GM13977 (cell line): ENCODE measurements around the gene TBC1D30.
"Not testable (repeated sequence)": the region's sequence is repeated elsewhere in the genome, so short reads cannot be mapped to it uniquely, and the experiment has no call there.

ENCODE experiments used
- DNase-seq: peaks from one replicate; pipeline ENCODE4 v3.0.0; 2012; ENCODE audit warnings: low spot score
- in situ Hi-C: fragments of 300-500 bp; cut with MboI; formaldehyde crosslinking; loops from one replicate; pipeline ENCODE4 v1.12.0; 2022; ENCODE audit warnings: low sequenced_read_pairs, low pct_unique_long_range_greater_than_20kb, mixed read lengths, inconsistent platforms; ENCODE audit not compliant: unreplicated experiment
- TF ChIP-seq, protein P1 (sequence below): IDR thresholded peaks from 2 replicates; pipeline ENCODE4 v1.5.1; 2012; ENCODE audit warnings: mild to moderate bottlenecking, control low read depth; ENCODE audit not compliant: insufficient read depth; ENCODE audit errors: extremely low read depth, missing control alignments

The TBC1D30 gene

GRCh38 chr12:64801381-64801780, 23.1 kb upstream of the TBC1D30 start:
- TF ChIP-seq, protein P1, sequence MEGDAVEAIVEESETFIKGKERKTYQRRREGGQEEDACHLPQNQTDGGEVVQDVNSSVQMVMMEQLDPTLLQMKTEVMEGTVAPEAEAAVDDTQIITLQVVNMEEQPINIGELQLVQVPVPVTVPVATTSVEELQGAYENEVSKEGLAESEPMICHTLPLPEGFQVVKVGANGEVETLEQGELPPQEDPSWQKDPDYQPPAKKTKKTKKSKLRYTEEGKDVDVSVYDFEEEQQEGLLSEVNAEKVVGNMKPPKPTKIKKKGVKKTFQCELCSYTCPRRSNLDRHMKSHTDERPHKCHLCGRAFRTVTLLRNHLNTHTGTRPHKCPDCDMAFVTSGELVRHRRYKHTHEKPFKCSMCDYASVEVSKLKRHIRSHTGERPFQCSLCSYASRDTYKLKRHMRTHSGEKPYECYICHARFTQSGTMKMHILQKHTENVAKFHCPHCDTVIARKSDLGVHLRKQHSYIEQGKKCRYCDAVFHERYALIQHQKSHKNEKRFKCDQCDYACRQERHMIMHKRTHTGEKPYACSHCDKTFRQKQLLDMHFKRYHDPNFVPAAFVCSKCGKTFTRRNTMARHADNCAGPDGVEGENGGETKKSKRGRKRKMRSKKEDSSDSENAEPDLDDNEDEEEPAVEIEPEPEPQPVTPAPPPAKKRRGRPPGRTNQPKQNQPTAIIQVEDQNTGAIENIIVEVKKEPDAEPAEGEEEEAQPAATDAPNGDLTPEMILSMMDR: peak; percentile 34
- in situ Hi-C loops: no loop called here
- DNase-seq: no peak

- DNase-seq: peak; percentile 62
- in situ Hi-C loops: not testable (repeated sequence)
- TF ChIP-seq, protein P1: peak; percentile 91
These were observed 22.2 kb upstream of the TBC1D30 start for GRCh38 chr12:64802180-64802775.

GRCh38 chr12:64806173-64806572, 18.3 kb upstream of the TBC1D30 start:
- TF ChIP-seq, protein P1: no peak
- no peak for DNase-seq
- in situ Hi-C loops: no loop called here

DNA sequence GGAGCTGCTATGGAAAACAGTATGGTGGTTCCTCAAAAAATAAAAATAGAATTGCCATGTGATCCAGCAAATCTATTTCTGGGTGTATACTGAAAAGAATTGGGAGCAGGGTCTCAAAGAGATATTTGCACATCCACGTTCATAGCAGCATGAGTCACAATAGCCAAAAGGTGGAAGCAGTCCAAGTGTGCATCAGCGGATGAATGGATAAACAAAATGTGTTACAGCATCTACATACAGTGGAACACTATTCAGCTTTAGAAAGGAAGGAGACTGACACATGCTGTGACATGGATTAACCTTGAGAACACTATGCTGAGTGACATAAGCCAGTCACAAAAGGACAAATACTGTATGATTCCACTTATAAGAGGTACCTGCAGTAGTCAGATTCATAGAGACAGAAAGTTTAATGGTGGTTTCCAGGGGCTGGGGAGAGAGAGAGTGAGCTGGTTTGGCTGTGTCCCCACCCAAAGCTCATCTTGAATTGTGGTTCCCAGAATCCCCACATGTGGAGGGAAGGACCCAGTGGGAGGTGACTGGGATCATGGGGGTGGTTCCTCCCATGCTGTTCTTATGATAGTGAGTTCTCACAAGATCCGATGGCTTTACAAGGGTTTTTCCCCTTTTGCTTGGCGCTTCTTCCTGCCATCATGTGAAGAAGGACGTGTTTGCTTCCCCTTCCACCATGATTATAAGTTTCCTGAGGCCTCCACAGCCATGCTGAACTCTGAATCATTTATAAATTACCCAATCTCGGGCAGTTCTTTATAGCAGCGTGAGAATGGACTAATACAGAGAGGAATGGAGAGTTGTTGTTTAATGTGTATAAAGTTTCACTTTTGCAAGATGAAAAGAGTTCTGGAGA, 17.6 kb upstream of the TBC1D30 start:
- in situ Hi-C loops: no loop called here
- DNase-seq: no peak
- TF ChIP-seq, protein P1: no peak

DNA sequence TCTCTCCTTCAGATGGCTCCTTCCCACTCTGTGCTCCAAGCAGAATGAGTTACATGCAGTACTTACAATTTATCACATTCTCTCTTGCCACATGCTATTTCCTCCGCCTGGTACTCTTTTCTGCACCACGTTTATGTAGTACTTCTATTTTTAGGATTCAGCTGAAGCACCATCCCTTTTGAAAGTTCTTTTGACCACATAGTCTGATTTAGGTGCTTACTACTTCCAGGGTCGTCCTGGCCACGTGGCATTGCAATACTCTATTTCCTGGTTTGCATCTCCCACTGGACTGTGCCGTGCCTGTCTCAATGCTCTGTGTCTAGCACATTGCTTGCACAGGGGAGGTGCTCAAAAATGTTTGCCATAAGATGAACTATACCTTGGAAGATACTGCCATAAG, 16.3 kb upstream of the TBC1D30 start:
- in situ Hi-C loops: no loop called here
- DNase-seq: no peak
- TF ChIP-seq, protein P1: no peak

- TF ChIP-seq, protein P1: no peak
These were observed 13.6 kb upstream of the TBC1D30 start for GRCh38 chr12:64810831-64811230.

More at GRCh38 chr12:64810831-64811230, 13.6 kb upstream of the TBC1D30 start:
- in situ Hi-C loops: no loop called here
- no peak for DNase-seq
